ENCODE results near the gene SLC33A1. TPM values are rescaled to one million over a fixed set of nuclear protein-coding genes. Genes with fewer than 3 reads are reported as not detected.

The SLC33A1 gene
- total RNA-seq, 1 donor from 2014 or later: 53.6 TPM

GRCh38 chr3:155790272-155790925 lies 63.8 kb downstream of the SLC33A1 start:
- Histone ChIP-seq H3K36me3 (ENCODE audit: control insufficient read depth, insufficient read depth, low read length) (no peaks in the 10 kb centered on the region), H3K4me3 (ENCODE audit: low read depth, low read length) (no peak overlapping the region), H3K27me3 (ENCODE audit: control insufficient read depth, insufficient read depth, low read length) (no peaks in the 10 kb centered on the region)
- DNase-seq (ENCODE audit: low read depth): no peak
- TF ChIP-seq CTCF (IDR thresholded peaks at IDR 0.05; ENCODE audit: insufficient read depth, low read length, poor library complexity, severe bottlenecking): no peak

- no peaks in the 10 kb centered on the region for H3K27me3 ChIP-seq (ENCODE audit: control insufficient read depth, insufficient read depth, low read length)
- no peak overlapping the region for H3K4me3 ChIP-seq (ENCODE audit: low read depth, low read length)
- no peak for TF ChIP-seq CTCF (IDR thresholded peaks at IDR 0.05; ENCODE audit: insufficient read depth, low read length, poor library complexity, severe bottlenecking)
Measured at GRCh38 chr3:155785662-155786295, 68.4 kb downstream of the SLC33A1 start.

DNA sequence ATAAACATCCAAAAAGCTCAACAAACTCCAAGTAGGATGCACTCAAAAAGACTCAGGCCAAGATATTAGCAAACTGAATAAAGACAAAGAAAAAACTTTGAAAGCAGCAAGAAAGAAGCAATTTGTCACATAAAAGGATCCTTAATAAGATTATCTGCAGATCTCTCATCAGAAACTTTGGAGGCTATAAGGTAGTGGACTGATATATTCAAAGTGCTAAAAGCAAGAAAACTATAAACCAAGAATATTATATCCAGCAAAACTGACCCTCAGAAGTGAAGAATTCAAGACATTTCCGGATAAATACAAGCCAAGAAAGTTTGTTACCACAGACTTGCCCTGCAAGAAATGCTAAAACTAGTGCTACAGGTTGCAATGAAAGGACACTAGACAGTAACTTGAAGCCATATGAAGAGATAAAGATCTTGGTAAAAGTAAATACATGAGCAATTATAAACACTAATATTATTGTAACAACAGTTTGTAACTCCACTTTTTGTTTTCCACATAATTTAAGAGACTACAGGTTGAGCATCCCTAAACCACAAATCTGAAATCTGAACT lies 71.8 kb downstream of the SLC33A1 start:
- no peak overlapping the region for H3K4me3 ChIP-seq (ENCODE audit: low read depth, low read length)
- no peaks in the 10 kb centered on the region for H3K27me3 ChIP-seq (ENCODE audit: control insufficient read depth, insufficient read depth, low read length)
- DNase-seq (ENCODE audit: low read depth): no peak
- H3K36me3 ChIP-seq (ENCODE audit: control insufficient read depth, insufficient read depth, low read length): no peaks in the 10 kb centered on the region
- no peak for TF ChIP-seq CTCF (IDR thresholded peaks at IDR 0.05; ENCODE audit: insufficient read depth, low read length, poor library complexity, severe bottlenecking)

More at GRCh38 chr3:155785662-155786295, 68.4 kb downstream of the SLC33A1 start:
- DNase-seq (ENCODE audit: low read depth): no peak
- H3K36me3 ChIP-seq (ENCODE audit: control insufficient read depth, insufficient read depth, low read length): no peaks in the 10 kb centered on the region

DNA sequence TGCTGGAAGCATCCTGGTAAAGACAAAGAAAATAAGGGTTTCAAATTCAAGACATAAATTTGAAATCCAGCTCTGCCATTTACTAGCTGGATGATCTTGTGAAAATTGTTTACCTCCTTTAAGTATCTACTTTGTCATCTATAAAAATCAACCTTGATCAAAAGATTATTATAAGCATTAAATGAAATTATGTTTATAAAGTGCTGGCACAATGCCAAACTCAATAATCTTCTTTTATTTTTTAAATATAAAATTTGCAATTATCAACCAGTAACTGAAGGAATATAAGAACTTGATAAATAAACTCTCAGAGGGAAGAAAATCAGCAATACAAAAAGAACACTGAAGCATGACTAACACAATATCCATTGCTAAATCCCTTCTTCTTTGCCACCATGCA lies 73.9 kb downstream of the SLC33A1 start:
- TF ChIP-seq CTCF (IDR thresholded peaks at IDR 0.05; ENCODE audit: insufficient read depth, low read length, poor library complexity, severe bottlenecking): no peak
- no peak for DNase-seq (ENCODE audit: low read depth)
- Histone ChIP-seq H3K27me3 (ENCODE audit: control insufficient read depth, insufficient read depth, low read length) (no peaks in the 10 kb centered on the region), H3K36me3 (ENCODE audit: control insufficient read depth, insufficient read depth, low read length) (no peaks in the 10 kb centered on the region), H3K4me3 (ENCODE audit: low read depth, low read length) (no peak overlapping the region)

DNA sequence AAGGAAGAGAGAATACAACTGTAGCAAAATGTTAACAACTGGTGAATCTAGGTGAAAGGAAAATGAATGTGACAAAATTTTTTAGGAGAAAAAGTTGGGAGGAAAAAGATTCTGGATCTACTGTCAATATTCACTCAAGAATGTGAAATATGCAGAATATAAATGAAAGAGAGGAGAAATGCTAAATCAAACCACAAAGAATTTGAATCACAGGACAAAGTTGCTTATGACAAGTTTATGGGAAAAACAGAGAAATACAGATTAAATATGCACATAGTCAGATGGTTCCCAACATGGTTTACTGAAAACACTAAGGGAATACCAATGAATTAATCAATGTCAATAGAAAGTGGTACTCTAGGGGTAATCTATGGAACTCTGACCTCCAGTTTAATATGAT lies 75.8 kb downstream of the SLC33A1 start:
- no peak for TF ChIP-seq CTCF (IDR thresholded peaks at IDR 0.05; ENCODE audit: insufficient read depth, low read length, poor library complexity, severe bottlenecking)
- Histone ChIP-seq H3K27me3 (ENCODE audit: control insufficient read depth, insufficient read depth, low read length) (no peaks in the 10 kb centered on the region), H3K36me3 (ENCODE audit: control insufficient read depth, insufficient read depth, low read length) (no peaks in the 10 kb centered on the region), H3K4me3 (ENCODE audit: low read depth, low read length) (no peak overlapping the region)
- DNase-seq (ENCODE audit: low read depth): no peak

All from kidney epithelial cell (primary cell).